Astrocyte of the spinal cord (primary cell): Measurements from ENCODE around the gene NSRP1.

Experiments
- DNase-seq: peaks from one replicate; pipeline ENCODE4 v3.0.0; 2011; ENCODE audit warnings: low read depth, low spot score
- H3K4me3 ChIP-seq: 2 replicates; pipeline ENCODE4 v1.5.1; 2011; ENCODE audit warnings: low read depth, mild to moderate bottlenecking, low read length, moderate library complexity
- in situ Hi-C: cut with HindIII; loops from 2 replicates; pipeline ENCODE4 v1.10.0; 2017; ENCODE audit warnings: low sequenced_read_pairs
- TF ChIP-seq, protein P1 (sequence below): IDR thresholded peaks from 2 replicates; pipeline ENCODE4 v1.5.1; 2012; ENCODE audit warnings: low read depth, mild to moderate bottlenecking, low read length, inconsistent platforms

Gene NSRP1

DNA sequence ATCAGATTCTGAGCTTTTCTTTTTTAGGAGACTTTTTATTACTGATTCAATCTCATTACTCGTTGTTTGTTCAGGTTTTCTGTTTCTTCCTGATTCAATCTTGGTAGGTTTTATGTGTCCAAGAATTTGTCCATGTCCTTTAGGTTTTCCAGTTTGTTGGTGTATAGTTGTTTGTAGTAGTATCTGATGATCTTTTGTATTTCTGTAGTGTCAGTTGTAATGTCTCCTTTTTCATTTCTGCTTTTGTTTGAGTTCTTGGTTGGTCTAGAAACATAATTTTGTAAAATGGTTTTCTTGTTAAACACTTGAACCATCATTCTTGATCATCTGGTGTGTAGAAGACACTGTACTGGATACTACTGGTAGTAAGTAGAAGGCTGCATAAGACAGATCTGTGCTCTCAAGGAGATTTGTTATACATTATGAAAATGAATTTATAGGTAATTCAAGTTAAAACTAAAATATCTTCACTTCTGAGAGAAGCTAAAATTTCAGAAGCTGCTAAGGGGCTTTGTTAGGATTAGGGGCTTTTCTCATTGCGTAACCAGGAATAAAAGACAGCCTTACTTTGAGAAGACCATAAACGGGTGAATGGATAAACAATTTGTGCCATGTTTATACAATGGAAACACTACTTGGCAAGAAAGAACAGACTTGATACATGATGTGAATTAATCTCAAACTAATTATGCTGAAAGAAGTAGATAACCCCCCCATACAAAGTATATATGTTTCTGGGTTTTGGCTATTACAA, 44.0 kb downstream of the NSRP1 start:
- H3K4me3 ChIP-seq = no peak overlapping the region
- TF ChIP-seq, protein P1, sequence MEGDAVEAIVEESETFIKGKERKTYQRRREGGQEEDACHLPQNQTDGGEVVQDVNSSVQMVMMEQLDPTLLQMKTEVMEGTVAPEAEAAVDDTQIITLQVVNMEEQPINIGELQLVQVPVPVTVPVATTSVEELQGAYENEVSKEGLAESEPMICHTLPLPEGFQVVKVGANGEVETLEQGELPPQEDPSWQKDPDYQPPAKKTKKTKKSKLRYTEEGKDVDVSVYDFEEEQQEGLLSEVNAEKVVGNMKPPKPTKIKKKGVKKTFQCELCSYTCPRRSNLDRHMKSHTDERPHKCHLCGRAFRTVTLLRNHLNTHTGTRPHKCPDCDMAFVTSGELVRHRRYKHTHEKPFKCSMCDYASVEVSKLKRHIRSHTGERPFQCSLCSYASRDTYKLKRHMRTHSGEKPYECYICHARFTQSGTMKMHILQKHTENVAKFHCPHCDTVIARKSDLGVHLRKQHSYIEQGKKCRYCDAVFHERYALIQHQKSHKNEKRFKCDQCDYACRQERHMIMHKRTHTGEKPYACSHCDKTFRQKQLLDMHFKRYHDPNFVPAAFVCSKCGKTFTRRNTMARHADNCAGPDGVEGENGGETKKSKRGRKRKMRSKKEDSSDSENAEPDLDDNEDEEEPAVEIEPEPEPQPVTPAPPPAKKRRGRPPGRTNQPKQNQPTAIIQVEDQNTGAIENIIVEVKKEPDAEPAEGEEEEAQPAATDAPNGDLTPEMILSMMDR = no peak
- DNase-seq = no peak
- in situ Hi-C loops = no loop called here

DNA sequence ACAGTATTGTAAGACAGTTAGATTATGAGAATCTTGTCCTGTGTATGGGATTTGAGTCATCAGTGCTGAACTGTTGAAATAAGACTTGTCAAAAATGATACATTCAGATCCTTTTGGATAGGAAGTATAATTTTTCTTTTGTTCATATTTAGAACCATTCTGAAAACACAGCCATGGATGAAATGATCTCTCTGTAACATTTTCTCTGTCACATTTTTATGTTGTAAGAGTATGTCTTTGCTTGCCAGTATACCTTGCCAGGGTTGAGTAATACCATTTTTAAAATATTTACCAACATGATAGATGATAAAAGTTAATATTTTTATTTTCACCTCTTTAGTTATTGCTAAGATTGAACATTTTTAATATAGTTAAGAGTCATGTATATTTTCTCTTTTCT, 45.0 kb downstream of the NSRP1 start:
- TF ChIP-seq, protein P1 = no peak
- DNase-seq = no peak
- in situ Hi-C loops = no loop called here
- no peak overlapping the region for H3K4me3 ChIP-seq

DNA sequence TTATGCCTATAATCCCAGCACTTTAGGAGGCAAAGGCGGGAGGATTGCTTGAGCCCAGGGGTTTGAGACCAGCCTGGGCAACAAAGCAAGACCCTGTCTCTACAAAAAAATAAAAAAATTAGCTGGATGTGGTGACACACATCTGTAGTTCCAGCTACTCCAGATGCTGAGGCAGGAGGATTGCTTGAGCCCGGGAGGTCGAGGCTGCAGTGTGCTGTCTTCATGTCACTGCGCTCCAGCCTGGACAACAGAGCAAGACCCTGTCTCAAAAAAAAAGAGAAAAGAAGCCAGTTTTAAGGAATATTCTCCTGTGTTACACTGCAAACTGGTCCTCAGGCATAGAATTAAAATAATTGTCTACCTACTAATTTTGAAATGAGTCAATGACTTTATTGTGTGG, 47.9 kb downstream of the NSRP1 start:
- H3K4me3 ChIP-seq = no peak overlapping the region
- TF ChIP-seq, protein P1 = no peak
- in situ Hi-C loops = no loop called here
- DNase-seq = no peak

DNA sequence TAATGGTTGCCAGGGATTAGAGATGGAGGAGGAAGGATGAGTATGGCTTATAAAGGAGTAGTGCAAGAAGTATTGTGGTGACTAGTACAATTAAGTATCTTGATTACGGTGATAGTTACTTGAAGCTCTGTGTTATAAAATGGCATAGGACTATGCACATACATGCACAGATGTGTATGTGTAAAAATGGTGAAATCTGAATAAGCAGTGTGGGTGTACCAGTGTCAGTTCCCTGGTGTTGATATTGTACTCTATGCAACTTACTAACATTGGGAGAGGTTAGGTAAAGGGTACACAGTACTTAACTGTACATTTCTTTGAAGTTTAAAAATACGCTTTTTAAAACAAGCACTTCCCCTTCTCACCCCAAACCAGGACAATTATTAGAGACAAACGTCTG, 48.5 kb downstream of the NSRP1 start:
- TF ChIP-seq, protein P1 = no peak
- in situ Hi-C loops = no loop called here

DNA sequence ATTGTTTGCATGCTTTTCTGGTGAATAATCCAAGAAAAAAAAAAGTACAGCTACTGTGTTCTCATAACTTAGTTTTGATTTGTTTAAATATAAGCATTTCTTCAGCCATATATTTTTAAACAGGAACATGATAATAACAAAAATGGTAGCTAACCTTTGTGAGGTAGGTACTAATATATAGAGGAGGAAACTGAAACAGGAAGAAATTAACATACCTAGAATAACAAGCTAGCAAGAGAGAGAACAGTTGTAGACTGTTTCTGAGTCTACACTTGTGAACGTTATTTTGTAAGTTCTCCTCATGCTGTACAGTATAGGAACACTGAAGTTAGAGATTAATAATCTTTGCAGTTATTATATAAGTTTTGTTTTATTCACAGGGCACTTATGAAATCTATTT, 49.3 kb downstream of the NSRP1 start:
- H3K4me3 ChIP-seq = no peak overlapping the region
- TF ChIP-seq, protein P1 = no peak
- in situ Hi-C loops = no loop called here
- DNase-seq = no peak

More for the DNA sequence above, 48.5 kb downstream of the NSRP1 start:
- no peak overlapping the region for H3K4me3 ChIP-seq
- no peak for DNase-seq

DNA sequence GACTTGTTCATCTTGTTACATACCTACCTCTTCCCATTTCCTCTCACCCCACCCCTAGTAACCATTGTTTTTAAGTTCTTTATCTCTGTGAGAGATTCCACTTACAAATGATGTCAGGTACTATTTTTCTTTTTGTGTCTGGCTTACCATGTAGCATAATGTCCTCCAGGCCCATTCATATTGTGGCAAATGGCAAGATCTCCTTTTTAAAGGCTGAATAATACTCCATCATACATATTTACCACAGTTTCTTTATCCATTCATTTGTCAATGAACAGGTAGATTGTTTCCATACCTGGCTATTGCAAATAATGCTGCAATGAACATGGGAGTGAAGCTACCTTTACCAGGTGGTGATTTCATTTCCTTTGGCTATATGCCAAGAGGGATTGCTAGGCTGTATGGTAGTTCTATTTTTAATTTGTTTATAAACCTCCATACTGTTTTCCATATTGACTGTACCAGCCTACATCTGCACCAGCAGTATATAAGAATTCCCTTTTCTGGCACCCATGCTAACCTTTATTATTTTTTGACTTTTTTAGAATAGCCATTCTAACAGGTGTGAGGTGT, 53.9 kb downstream of the NSRP1 start:
- TF ChIP-seq, protein P1 = no peak
- H3K4me3 ChIP-seq = no peak overlapping the region
- no peak for DNase-seq
- in situ Hi-C loops = no loop called here
